ENCODE measurements around the gene EIF3J. TPM values are rescaled to one million over a fixed set of nuclear protein-coding genes. Genes with fewer than 3 reads are reported as not detected.
A peak's percentile ranks its signal among the peaks of the same experiment; 100 is the strongest.

Gene EIF3J
- total and polyA plus RNA-seq, 10 of the 15 experiments (the other 5 are each of a cell fraction or from before 2014, with no cell fraction given): 34.7 to 126 (median 64.1) TPM

GRCh38 chr15:44550256-44550655 is 13.3 kb downstream of the EIF3J start:
- BruUV-seq (replicated peaks): TSS peak; percentile 8
- no peak overlapping the region for H3K9ac ChIP-seq (ENCODE audit: control insufficient read depth, insufficient read depth, low read length)
- WGBS (ENCODE audit: insufficient coverage, insufficient replicate concordance, low lambda C conversion rate, missing lambda C conversion rate): 44% methylated on average over 3 of the region's 3 CpGs

More at GRCh38 chr15:44550256-44550655, 13.3 kb downstream of the EIF3J start:
- Histone ChIP-seq H3K27me3 (replicated peaks in 1 of 2; ENCODE audit: control insufficient read depth in 2 of 2, insufficient read depth in 2 of 2, low read length in 1 of 2) (no peaks in the 10 kb centered on the region), H3K9me3 (replicated peaks; ENCODE audit: control insufficient read depth, insufficient read depth, low read length) (no peaks in the 10 kb centered on the region), H3K79me2 (ENCODE audit: control insufficient read depth, insufficient read depth, low read length) (peaks cover 38% of the 10 kb centered on the region), H2AFZ (ENCODE audit: control insufficient read depth, low read depth, low read length) (no peak overlapping the region), H3K36me3 (ENCODE audit: control insufficient read depth in 2 of 2, insufficient read depth in 2 of 2, low read length in 1 of 2) (peaks cover 4 to 19% of the 10 kb centered on the region in 2 experiments), H3K4me1 (ENCODE audit: control insufficient read depth, insufficient read depth, low read length) (peaks cover 7% of the 10 kb centered on the region; the same call in 1 of the 2 replicates), H3K27ac (ENCODE audit: control insufficient read depth, insufficient read depth) (no peak overlapping the region), H3K4me2 (ENCODE audit: control insufficient read depth, insufficient read depth) (no peak overlapping the region), H3K4me3 (no peak overlapping the region), H4K20me1 (ENCODE audit: control insufficient read depth, insufficient read depth) (no peaks in the 10 kb centered on the region)
- ChIA-PET POLR2A (interaction anchor here (0.6 to 0.7 kb wide), 2 partner anchors 29 to 362 kb away, joined by 3 read pairs; no protein-coding TSS in a partner anchor), CTCF (interaction anchor here (0.6 to 1.2 kb wide), 7 partner anchors 13 to 795 kb away, joined by 3 to 4 read pairs (median 3); partner anchors contain the start of genes EIF3J and TRIM69), RAD21 (ENCODE audit: unreplicated experiment) (no interaction called here), SMC1A (ENCODE audit: uncharacterized antibody, unreplicated experiment) (interaction anchor here (0.6 to 1.1 kb wide), 5 partner anchors 14 to 260 kb away, joined by 3 to 4 read pairs (median 3); partner anchors contain the start of genes CTDSPL2 and TRIM69)
- TF ChIP-seq CTCF (IDR thresholded peaks at IDR 0.05 in 2 of 3, conservative IDR thresholded peaks at IDR 0.05 in 1 of 3; ENCODE audit: control insufficient read depth in 2 of 3, extremely low read depth in 1 of 3, insufficient read depth in 1 of 3, low read depth in 3 of 3, low read length in 3 of 3) (peak in 1 of 3 experiments; percentile 21; a peak in 1 of 6 replicates), BRCA1 (IDR thresholded peaks at IDR 0.05; ENCODE audit: low read depth, low read length) (no peak), BCLAF1 (IDR thresholded peaks at IDR 0.05) (no peak)
- ATAC-seq (no peak), FAIRE-seq (no peak), DNase-seq (ENCODE audit: low read depth, low spot score) (no peak)
- intact Hi-C loops (cut with micrococcal nuclease; ENCODE audit: unreplicated experiment) (no loop called here), in situ Hi-C loops (cut with MboI) (no loop called here)

Data from GM12878 (cell line).